GM12873 (cell line): ENCODE data around the gene EFHD2.
A peak's percentile ranks its signal among the peaks of the same experiment; 100 is the strongest.

ENCODE experiments used
- TF ChIP-seq, protein P1 (sequence below): IDR thresholded peaks from 2 replicates; pipeline ENCODE4 v1.5.1; 2012; ENCODE audit warnings: low read depth, mild to moderate bottlenecking, moderate library complexity, low read length, control low read depth; ENCODE audit not compliant: insufficient read depth; ENCODE audit errors: missing control alignments

EFHD2 gene

DNA sequence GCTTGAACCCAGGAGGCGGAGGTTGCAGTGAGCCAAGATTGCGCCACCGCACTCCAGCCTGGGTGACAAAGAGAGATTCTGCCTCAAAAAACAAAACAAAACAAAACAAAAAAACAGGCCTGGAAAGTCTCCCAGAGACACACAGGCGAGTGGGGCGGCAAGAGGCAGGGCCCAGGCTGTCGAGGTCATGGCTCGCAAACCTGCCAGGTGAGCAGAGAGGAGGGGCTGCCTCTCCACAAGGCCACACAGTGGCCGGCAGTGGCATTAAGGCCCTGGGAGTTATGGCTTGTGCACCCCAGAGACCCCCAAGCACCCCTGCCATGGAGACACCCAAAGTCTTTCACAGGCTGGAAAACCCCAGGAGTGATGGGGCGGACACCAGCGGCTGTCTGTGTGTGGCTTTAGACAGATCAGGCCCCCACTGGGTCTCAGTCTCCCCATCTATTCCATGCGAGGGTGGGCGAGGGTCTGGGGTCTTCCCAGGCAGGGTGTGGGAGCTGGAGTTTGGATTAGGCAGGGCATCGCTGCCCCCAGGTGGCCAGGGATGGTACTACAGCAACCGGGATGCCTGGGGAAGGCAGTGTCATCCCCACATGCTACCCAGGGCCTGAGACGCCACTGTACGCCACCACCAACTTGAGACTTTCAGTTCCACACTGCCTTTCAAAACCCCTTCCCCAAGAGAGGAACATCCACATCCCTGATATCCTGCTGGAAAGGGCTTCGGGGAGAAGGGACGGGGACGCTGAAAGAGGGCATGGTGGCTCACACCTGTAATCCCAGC is 21.3 kb downstream of the EFHD2 start:
- TF ChIP-seq, protein P1, sequence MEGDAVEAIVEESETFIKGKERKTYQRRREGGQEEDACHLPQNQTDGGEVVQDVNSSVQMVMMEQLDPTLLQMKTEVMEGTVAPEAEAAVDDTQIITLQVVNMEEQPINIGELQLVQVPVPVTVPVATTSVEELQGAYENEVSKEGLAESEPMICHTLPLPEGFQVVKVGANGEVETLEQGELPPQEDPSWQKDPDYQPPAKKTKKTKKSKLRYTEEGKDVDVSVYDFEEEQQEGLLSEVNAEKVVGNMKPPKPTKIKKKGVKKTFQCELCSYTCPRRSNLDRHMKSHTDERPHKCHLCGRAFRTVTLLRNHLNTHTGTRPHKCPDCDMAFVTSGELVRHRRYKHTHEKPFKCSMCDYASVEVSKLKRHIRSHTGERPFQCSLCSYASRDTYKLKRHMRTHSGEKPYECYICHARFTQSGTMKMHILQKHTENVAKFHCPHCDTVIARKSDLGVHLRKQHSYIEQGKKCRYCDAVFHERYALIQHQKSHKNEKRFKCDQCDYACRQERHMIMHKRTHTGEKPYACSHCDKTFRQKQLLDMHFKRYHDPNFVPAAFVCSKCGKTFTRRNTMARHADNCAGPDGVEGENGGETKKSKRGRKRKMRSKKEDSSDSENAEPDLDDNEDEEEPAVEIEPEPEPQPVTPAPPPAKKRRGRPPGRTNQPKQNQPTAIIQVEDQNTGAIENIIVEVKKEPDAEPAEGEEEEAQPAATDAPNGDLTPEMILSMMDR, result peak; percentile 99

DNA sequence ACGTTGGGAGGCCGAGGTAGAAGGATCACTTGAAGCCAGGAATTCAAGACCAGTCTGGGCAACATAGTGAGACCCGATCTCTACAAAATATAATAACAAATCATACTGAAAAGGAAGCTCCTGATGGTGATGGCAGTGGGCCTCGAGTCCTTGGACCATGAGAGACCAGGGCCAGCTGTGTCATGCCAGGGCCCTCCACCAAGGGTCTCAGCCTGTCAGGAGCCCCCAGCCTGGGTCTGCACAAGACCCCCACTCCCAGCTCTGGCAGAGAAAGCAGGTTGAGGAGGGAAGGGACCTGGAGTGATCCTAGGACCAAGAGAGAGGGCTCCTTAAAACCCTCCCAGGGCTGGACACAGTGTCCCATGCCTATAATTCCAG is 21.9 kb downstream of the EFHD2 start:
- TF ChIP-seq, protein P1, result no peak

DNA sequence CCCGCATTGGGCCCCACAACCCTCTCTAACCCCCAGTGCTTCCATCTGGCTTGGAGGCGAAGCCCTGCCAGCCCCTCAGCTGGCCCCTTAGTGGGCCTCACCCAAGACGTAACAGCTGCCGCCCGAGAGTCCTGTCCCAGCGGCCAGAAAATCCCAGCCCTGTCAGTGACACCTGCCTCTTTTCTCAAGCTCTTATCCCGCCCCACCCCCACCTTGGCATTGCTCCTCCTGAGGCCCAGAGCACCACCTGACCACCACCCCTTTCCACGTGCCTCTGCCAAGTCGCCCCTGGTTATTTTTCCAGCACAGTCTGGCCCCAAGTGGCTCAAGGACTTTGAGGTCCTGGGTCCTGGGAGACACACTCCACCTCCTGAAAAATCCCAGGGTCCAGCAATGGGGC is 22.6 kb downstream of the EFHD2 start:
- TF ChIP-seq, protein P1, result no peak

DNA sequence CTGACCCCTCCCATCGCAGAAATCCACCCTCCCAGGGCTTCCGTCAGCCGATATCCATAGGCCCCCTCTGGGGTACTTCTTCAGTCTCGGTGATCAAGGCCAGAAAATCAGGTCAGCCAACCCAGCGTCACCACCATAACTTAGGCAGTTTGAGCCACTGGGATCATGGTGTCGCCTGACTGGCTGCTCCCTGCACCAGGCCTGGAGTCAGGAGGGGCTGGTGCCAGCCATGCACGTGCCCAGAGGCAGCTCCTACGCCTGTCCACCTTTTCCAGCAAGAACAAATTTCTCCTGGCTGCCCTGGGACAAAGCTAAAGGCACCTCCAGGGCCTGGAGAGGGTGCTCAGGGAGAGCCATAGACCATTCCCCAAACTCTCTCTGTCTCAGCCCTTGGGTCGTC is 23.8 kb downstream of the EFHD2 start:
- TF ChIP-seq, protein P1, result no peak

DNA sequence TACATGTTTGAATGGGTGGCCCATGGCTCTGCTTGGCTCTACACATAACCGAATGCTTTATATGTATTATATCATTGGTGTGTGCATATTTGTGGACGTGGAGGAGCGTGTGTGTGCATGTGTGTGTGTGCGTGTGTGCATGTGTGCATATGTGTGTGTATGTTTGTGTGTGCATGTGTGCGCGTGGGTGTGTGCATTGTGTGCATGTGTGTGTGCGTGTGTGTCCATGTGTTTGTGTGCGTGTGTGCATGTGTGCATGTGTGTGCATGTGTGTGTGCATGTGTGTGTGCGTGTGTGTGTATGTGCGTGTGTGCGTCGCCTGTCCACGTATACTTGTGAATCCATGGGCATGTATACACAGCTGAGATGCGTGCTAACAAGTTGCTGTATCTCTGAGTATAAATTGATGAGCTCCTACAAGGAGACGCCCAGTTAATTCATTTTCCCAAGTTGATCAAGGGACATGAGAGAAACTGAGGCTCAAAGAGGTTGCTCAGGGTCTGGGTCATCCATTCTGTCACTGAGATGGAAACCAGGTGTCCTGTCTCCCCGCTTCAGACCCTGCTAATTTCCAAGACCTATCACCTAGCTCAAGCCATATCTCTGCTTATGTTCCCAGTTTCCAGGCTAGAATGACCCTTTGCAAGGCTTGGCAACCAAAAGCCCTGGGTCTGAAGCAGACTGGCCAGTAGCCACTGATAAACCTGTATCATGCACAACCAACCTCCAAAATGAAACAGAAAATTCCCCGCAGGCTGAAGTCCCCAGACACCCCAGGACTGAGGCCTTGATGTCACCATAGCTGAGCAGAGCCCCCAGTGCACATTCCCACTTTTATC is 25.8 kb downstream of the EFHD2 start:
- TF ChIP-seq, protein P1, result no peak

DNA sequence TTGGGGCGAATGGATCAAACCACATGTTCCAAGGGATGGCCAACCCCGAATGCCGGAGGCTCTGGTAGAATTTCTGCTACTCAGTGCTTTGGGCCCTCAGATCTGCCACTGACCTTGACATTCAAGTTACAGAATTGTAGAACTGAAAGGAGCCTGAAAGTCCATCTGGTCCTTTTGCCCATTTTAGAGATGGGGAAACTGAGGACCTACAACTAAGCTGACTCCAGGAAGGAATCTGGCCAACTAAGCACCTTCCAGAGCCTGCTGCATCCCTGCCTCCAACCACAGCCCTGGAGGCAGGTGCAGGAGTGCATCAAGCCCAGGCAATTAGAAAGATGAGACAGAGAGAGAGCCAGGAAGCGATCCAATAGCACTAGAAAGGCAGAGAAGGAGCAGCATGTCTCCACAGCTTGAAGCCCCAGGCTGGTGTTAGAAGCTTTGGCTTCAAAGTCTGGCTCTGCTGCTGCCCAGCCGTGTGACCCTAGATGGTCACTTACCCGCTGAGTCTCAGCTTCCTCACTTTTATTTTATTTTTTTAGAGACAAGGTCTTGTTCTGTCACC is 27.3 kb downstream of the EFHD2 start:
- TF ChIP-seq, protein P1, result no peak

DNA sequence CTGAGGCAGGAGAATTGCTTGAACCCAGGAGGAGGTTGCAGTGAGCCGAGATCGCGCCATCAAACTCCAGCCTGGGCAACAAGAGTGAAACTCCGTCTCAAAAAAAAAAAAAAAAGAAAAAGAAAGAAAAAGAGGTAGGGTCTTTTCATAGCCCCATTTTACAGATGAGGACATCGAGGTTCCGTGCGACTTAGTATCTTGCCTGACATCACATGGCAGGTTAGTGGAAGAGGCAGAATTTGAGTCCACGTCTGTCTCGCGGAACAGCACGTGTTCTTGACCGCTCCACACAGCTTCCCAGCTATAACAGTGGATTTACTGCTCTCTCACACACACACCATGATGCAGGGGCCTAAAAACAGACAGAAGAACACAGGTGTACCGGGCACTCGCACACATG is 29.6 kb downstream of the EFHD2 start:
- TF ChIP-seq, protein P1, result no peak
